ENCODE data around the gene FARSA. TPM values are rescaled to one million over a fixed set of nuclear protein-coding genes. Genes with fewer than 3 reads are reported as not detected.

Gene FARSA
- total RNA-seq, 1 donor from 2014 or later: 49.1 TPM

- Histone ChIP-seq H3K9ac (ENCODE audit: low read depth in 1 of 3, low read length in 3 of 3) (peak overlapping the region in 1 of 3 donors; percentile 25), H3K9me3 (ENCODE audit: control insufficient read depth in 3 of 3, low read length in 3 of 3) (peaks cover 0 to 8% (median 6%) of the 10 kb centered on the region in 3 donors), H3K4me3 (ENCODE audit: low read length in 3 of 3) (peak overlapping the region in 2 of 3 donors; percentile 40 to 56), H3K27me3 (ENCODE audit: control insufficient read depth in 3 of 3, insufficient read depth in 3 of 3, low read length in 3 of 3) (peaks cover 21 to 28% (median 26%) of the 10 kb centered on the region in 3 donors), H3K4me1 (ENCODE audit: control insufficient read depth in 3 of 3, insufficient read depth in 3 of 3, low read length in 3 of 3) (peaks cover 13 to 20% (median 19%) of the 10 kb centered on the region in 3 donors), H3K36me3 (ENCODE audit: control insufficient read depth in 3 of 3, insufficient read depth in 3 of 3, low read length in 3 of 3) (no peaks in the 10 kb centered on the region), H3K27ac (ENCODE audit: low read depth, low read length) (no peak overlapping the region)
Measured at GRCh38 chr19:12884926-12885748, 48.4 kb downstream of the FARSA start.

GRCh38 chr19:12884627-12884925 is 48.9 kb downstream of the FARSA start:
- Histone ChIP-seq H3K4me3 (ENCODE audit: low read length in 3 of 3) (peak overlapping the region in 1 of 3 donors; percentile 56), H3K9me3 (ENCODE audit: control insufficient read depth in 3 of 3, low read length in 3 of 3) (peaks cover 0 to 8% (median 6%) of the 10 kb centered on the region in 3 donors), H3K27me3 (ENCODE audit: control insufficient read depth in 3 of 3, insufficient read depth in 3 of 3, low read length in 3 of 3) (peaks cover 21 to 28% (median 26%) of the 10 kb centered on the region in 3 donors), H3K9ac (ENCODE audit: low read depth in 1 of 3, low read length in 3 of 3) (peak overlapping the region in 1 of 3 donors; percentile 16), H3K4me1 (ENCODE audit: control insufficient read depth in 3 of 3, insufficient read depth in 3 of 3, low read length in 3 of 3) (peaks cover 13 to 20% (median 19%) of the 10 kb centered on the region in 3 donors), H3K27ac (ENCODE audit: low read depth, low read length) (no peak overlapping the region), H3K36me3 (ENCODE audit: control insufficient read depth in 3 of 3, insufficient read depth in 3 of 3, low read length in 3 of 3) (no peaks in the 10 kb centered on the region)

GRCh38 chr19:12884202-12884601 is 49.3 kb downstream of the FARSA start:
- Histone ChIP-seq H3K27ac (ENCODE audit: low read depth, low read length) (no peak overlapping the region), H3K9ac (ENCODE audit: low read depth in 1 of 3, low read length in 3 of 3) (no peak overlapping the region), H3K4me3 (ENCODE audit: low read length in 3 of 3) (peak overlapping the region in 1 of 3 donors; percentile 43), H3K4me1 (ENCODE audit: control insufficient read depth in 3 of 3, insufficient read depth in 3 of 3, low read length in 3 of 3) (peaks cover 13 to 20% (median 19%) of the 10 kb centered on the region in 3 donors), H3K36me3 (ENCODE audit: control insufficient read depth in 3 of 3, insufficient read depth in 3 of 3, low read length in 3 of 3) (no peaks in the 10 kb centered on the region), H3K27me3 (ENCODE audit: control insufficient read depth in 3 of 3, insufficient read depth in 3 of 3, low read length in 3 of 3) (peaks cover 21 to 28% (median 26%) of the 10 kb centered on the region in 3 donors), H3K9me3 (ENCODE audit: control insufficient read depth in 3 of 3, low read length in 3 of 3) (peaks cover 0 to 8% (median 6%) of the 10 kb centered on the region in 3 donors)

GRCh38 chr19:12882589-12882988 is 50.9 kb downstream of the FARSA start:
- Histone ChIP-seq H3K4me3 (ENCODE audit: low read length in 3 of 3) (no peak overlapping the region), H3K4me1 (ENCODE audit: control insufficient read depth in 3 of 3, insufficient read depth in 3 of 3, low read length in 3 of 3) (peaks cover 13 to 20% (median 19%) of the 10 kb centered on the region in 3 donors), H3K9ac (ENCODE audit: low read depth in 1 of 3, low read length in 3 of 3) (no peak overlapping the region), H3K27me3 (ENCODE audit: control insufficient read depth in 3 of 3, insufficient read depth in 3 of 3, low read length in 3 of 3) (peaks cover 21 to 28% (median 26%) of the 10 kb centered on the region in 3 donors), H3K36me3 (ENCODE audit: control insufficient read depth in 3 of 3, insufficient read depth in 3 of 3, low read length in 3 of 3) (peaks cover 8 to 10% (median 8%) of the 10 kb centered on the region in 3 donors), H3K27ac (ENCODE audit: low read depth, low read length) (peak overlapping the region; percentile 5), H3K9me3 (ENCODE audit: control insufficient read depth in 3 of 3, low read length in 3 of 3) (peaks cover 0 to 8% (median 6%) of the 10 kb centered on the region in 3 donors)

- peak within 1 kb of the TSS; percentile 81 to 88 (median 83) for H3K4me3 ChIP-seq (ENCODE audit: low read length in 3 of 3)
- peaks cover 0 to 8% (median 6%) of the 10 kb centered on the region in 3 donors for H3K9me3 ChIP-seq (ENCODE audit: control insufficient read depth in 3 of 3, low read length in 3 of 3)
- peaks cover 13 to 20% (median 19%) of the 10 kb centered on the region in 3 donors for H3K4me1 ChIP-seq (ENCODE audit: control insufficient read depth in 3 of 3, insufficient read depth in 3 of 3, low read length in 3 of 3)
- H3K27ac ChIP-seq (ENCODE audit: low read depth, low read length): peak within 1 kb of the TSS; percentile 87
- peak within 1 kb of the TSS; percentile 89 to 93 (median 92) for H3K9ac ChIP-seq (ENCODE audit: low read depth in 1 of 3, low read length in 3 of 3)
- peaks cover 21 to 26% (median 24%) of the 10 kb centered on the region in 3 donors for H3K27me3 ChIP-seq (ENCODE audit: control insufficient read depth in 3 of 3, insufficient read depth in 3 of 3, low read length in 3 of 3)
- H3K36me3 ChIP-seq (ENCODE audit: control insufficient read depth in 3 of 3, insufficient read depth in 3 of 3, low read length in 3 of 3): peaks cover 8 to 10% (median 8%) of the 10 kb centered on the region in 3 donors
Measured at GRCh38 chr19:12881172-12881808, 52.2 kb downstream of the FARSA start, which contains the start of gene DNASE2. Gene DNASE2 (minus strand): TSS chr19:12881449. CDS start chr19:12881375, 74 bp downstream.

GRCh38 chr19:12880551-12881171 is 52.9 kb downstream of the FARSA start:
- Histone ChIP-seq H3K9ac (ENCODE audit: low read depth in 1 of 3, low read length in 3 of 3) (peak overlapping the region; percentile 89 to 93 (median 92)), H3K9me3 (ENCODE audit: control insufficient read depth in 3 of 3, low read length in 3 of 3) (peaks cover 0 to 8% (median 6%) of the 10 kb centered on the region in 3 donors), H3K4me3 (ENCODE audit: low read length in 3 of 3) (peak overlapping the region; percentile 81 to 88 (median 83)), H3K4me1 (ENCODE audit: control insufficient read depth in 3 of 3, insufficient read depth in 3 of 3, low read length in 3 of 3) (peaks cover 13 to 16% (median 16%) of the 10 kb centered on the region in 3 donors), H3K27ac (ENCODE audit: low read depth, low read length) (peak overlapping the region; percentile 87), H3K36me3 (ENCODE audit: control insufficient read depth in 3 of 3, insufficient read depth in 3 of 3, low read length in 3 of 3) (peaks cover 11 to 14% (median 11%) of the 10 kb centered on the region in 3 donors), H3K27me3 (ENCODE audit: control insufficient read depth in 3 of 3, insufficient read depth in 3 of 3, low read length in 3 of 3) (peaks cover 16 to 20% (median 20%) of the 10 kb centered on the region in 3 donors)

- Histone ChIP-seq H3K36me3 (ENCODE audit: control insufficient read depth in 3 of 3, insufficient read depth in 3 of 3, low read length in 3 of 3) (peaks cover 15 to 18% (median 16%) of the 10 kb centered on the region in 3 donors), H3K9ac (ENCODE audit: low read depth in 1 of 3, low read length in 3 of 3) (no peak overlapping the region), H3K4me1 (ENCODE audit: control insufficient read depth in 3 of 3, insufficient read depth in 3 of 3, low read length in 3 of 3) (peaks cover 0 to 9% (median 7%) of the 10 kb centered on the region in 3 donors), H3K27ac (ENCODE audit: low read depth, low read length) (no peak overlapping the region), H3K9me3 (ENCODE audit: control insufficient read depth in 3 of 3, low read length in 3 of 3) (no peaks in the 10 kb centered on the region), H3K27me3 (ENCODE audit: control insufficient read depth in 3 of 3, insufficient read depth in 3 of 3, low read length in 3 of 3) (peaks cover 0 to 3% (median 0%) of the 10 kb centered on the region in 3 donors), H3K4me3 (ENCODE audit: low read length in 3 of 3) (no peak overlapping the region)
Measured at GRCh38 chr19:12875086-12875485, 58.4 kb downstream of the FARSA start.

GRCh38 chr19:12873891-12874745 is 59.4 kb downstream of the FARSA start:
- H3K27ac ChIP-seq (ENCODE audit: low read depth, low read length): no peak overlapping the region
- peaks cover 15 to 18% (median 16%) of the 10 kb centered on the region in 3 donors for H3K36me3 ChIP-seq (ENCODE audit: control insufficient read depth in 3 of 3, insufficient read depth in 3 of 3, low read length in 3 of 3)
- H3K4me3 ChIP-seq (ENCODE audit: low read length in 3 of 3): no peak overlapping the region
- no peak overlapping the region for H3K9ac ChIP-seq (ENCODE audit: low read depth in 1 of 3, low read length in 3 of 3)
- no peaks in the 10 kb centered on the region for H3K9me3 ChIP-seq (ENCODE audit: control insufficient read depth in 3 of 3, low read length in 3 of 3)
- peaks cover 0 to 4% (median under 1%) of the 10 kb centered on the region in 3 donors for H3K27me3 ChIP-seq (ENCODE audit: control insufficient read depth in 3 of 3, insufficient read depth in 3 of 3, low read length in 3 of 3)
- peaks cover 0 to 9% (median 7%) of the 10 kb centered on the region in 3 donors for H3K4me1 ChIP-seq (ENCODE audit: control insufficient read depth in 3 of 3, insufficient read depth in 3 of 3, low read length in 3 of 3)
